DOHH2 (cell line): ENCODE data around the gene CMC1.

Experiments
- CTCF ChIP-seq: fragments of 200-600 bp; sonication (generic); IDR thresholded peaks from one replicate; pipeline ENCODE4 v1.5.1; 2014; ENCODE audit warnings: antibody characterized with exemption, mild to moderate bottlenecking, low read depth, low read length; ENCODE audit not compliant: poor library complexity, severe bottlenecking
- EZH2phosphoT487 ChIP-seq: fragments of 200-600 bp; sonication (generic); IDR thresholded peaks from 2 replicates; pipeline ENCODE4 v1.6.1; 2017; ENCODE audit warnings: borderline replicate concordance, mild to moderate bottlenecking, antibody characterized with exemption, low read length, moderate library complexity, mixed read lengths

- TF ChIP-seq CTCF (no peak), EZH2phosphoT487 (no peak)
Observed at GRCh38 chr3:28224430-28224829, 17.0 kb upstream of the CMC1 start.
